GM21737 (cell line): ENCODE results near the gene KCNA10.

Experiments used
- ATAC-seq: cut with Tn5 transposase; IDR thresholded peaks from one replicate; pipeline ENCODE4 v1.9.1; 2021; ENCODE audit warnings: mild to moderate bottlenecking, moderate library complexity; ENCODE audit not compliant: unreplicated experiment

KCNA10 gene

DNA sequence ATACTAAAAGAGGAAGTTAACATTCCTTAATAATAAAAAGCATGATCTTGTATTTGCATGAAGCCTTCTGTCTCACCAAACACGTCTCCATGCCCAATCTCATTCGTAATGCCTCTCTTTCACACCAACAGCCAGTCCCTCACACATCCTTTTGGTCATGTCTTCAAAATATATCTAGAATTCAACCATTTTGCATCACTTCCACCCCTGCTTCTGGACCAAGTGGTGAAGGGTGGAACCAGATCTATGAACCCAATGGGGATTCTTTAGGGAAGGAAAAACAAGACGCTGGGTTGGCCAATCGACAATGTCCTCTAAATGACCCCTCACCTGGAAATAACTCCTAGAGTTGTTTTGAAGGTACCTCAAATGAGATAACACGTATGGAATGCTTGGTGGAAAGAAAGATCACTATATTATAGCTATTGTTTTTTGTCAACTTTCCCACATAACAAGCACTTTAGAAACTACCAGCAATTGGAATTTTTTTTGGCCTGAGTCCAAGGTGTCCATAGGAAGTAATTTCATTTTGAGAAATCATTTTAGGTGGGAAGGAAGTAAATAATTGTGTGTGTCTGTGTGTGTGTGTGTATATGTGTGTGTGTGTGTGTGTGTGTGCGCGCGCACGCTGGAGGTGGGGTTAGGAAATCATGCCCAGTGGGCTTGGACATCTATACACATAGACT is at the start of gene KCNA10:
Gene KCNA10 (minus strand): TSS at position 51 of the 686 bp plus-strand sequence. CDS start 388 bp downstream, outside the sequence.
- ATAC-seq = no peak

DNA sequence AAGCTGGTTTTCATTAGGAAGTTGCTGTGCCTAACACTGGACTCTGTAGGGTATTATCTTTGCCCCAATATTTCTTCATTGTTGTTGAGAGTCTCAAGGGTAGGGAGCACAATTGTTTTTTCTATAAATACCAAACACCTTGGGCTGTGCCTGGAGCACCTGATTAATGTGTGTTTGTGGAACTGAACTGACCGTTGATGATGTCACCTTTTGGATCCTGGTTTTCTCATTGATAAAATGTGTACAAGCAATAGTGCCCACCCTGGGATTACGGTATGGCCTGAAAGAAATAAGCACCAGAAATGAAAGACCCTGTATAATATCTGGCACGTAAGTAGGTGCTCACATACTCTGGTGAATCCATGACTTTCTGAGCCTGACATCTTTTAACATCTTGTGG is 47.9 kb upstream of the KCNA10 start:
- ATAC-seq = no peak

DNA sequence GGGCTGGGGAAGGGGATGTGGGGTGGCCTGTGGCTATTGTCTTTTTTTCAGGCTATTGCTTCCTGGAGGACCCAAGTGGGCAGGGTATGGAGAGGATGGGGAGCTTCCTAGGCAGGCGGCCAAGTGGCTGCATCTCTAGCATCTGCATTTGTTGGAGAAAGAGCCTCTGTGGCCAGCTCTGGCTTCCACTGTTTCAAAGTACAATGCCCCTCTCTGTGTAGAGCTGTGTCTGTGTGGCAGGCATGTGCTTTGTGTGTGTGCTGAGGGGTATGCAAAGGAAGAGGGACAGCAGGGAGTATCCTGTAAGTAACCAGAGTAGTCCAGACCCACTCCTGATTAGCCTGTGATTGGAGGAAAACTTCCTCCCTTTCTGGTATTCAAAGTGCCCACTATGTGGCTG is 46.6 kb upstream of the KCNA10 start:
- no peak for ATAC-seq

DNA sequence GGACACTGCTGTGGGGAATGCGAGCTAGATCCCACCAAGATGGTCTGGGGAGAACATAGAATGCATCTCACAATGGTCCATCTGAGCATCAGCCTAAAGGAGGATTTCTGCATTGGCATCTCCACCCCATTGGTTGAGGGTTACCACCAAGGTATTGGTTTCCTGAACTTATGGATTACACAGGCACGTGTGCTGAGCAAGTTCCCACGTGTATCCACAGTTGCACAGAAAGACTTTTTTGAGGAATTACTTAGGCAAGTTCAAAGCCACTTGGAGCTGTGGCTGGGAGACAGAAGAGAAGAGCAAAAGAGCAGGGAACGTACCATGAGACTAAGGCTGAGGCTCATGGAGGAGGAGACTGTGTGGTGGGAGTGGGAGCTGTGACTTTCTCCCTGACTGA is 44.1 kb upstream of the KCNA10 start:
- no peak for ATAC-seq

DNA sequence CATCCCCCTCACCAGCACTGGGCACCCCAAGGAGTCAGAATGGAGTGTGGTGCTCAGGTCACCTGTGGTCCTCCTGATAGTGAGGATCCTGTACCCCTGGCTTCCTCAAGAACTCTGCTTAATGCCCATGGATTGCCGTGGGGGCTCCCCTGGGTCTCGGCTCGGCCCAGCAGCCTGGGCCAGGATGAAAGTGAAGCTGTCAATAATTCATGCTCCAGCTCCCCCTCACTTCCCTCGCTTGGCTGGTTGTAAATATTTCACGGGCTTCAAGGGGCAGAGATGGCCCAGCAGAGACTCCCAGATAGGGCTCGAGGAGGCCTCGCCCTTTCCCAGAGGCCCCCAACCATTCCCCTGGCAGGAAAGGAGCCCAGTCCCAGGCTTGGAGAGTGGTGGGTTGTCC is 42.6 kb upstream of the KCNA10 start:
- no peak for ATAC-seq

DNA sequence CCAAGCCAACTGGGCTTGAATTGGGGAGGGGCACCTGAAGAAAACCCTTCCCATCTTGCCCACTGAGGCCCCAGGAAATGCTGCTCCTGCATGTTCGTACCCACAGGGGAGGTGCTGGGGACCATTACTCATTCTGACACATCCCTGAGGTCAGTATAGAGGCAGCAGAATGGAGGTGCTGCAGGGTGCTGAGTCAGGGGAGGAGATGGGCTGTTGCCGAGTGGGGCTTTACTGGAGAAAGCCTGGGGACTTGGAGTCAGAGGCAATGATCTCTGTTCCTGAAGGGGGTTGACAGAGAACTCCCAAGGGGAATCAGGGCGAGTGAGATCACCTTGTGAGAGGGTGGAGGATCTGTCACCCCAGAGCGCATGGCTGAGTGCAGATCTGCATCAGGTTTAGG is 40.2 kb upstream of the KCNA10 start:
- no peak for ATAC-seq

DNA sequence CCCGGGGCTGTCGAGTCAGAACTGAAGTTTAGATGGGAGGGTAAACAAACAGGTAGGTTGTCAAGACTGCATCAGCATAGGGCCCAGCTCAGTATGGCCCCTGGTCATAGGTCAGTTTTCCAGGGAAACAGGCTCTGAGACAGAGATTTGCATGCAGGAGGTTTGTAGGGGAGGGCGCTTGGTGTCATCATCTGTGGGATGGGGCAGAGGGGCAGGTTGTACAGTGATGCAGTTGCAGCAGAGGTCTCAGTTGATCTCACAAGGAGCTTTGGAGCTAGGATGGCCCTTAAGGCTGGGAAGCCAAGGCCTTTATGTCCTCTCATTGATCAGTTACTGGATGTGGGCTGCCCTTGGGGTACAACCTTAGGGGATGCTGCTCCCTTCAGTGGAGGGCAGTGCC is 38.5 kb upstream of the KCNA10 start:
- ATAC-seq = no peak

DNA sequence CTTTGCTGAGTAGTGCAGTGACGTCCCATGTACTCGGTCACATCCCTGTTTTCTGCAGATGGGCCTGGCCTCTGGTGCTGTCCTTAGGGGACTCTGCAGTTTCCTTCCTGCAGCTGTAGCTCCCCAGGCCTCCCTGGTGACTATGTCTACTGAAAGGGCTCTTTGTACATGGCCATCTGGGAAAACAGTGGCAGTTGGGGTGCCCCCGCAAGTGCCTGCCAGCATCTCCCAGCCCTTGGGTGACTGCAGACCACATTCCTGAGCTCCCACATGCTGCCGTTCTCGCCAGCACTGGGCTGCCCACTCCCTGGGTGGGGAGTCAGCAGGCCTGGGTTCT is 37.5 kb upstream of the KCNA10 start:
- no peak for ATAC-seq

DNA sequence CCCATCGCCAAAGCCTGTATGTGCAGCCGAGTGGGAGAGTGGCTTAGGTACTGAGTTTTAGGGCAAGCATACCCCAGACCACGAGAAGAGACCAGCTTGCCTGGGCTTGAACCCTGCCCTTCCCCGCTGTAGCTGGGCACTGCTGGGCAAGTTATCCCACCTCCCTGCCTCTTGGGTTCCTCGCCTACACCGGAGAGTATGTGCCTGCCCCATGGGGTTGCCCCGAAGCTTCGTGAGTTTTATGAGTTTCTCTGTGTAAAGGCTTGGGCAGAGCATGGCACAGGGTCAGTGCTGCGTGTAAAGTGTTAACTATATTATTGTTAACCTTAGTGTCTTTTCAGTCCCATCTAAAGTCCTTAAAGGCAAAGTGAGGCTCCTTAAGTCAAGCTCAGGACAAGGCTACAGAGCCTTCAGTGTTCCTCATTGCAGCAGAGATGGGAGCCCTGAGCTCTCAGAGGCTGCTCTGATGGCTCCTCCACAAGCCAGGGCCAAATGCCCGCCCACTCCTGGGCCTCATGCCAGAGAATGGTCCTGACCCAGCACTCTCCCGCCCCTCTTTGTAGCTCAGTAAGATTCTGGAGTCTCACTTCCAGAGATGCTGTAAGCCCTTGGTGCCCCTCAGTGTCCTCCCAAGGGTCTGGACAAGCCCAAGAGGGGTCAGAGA is 37.0 kb upstream of the KCNA10 start:
- no peak for ATAC-seq

DNA sequence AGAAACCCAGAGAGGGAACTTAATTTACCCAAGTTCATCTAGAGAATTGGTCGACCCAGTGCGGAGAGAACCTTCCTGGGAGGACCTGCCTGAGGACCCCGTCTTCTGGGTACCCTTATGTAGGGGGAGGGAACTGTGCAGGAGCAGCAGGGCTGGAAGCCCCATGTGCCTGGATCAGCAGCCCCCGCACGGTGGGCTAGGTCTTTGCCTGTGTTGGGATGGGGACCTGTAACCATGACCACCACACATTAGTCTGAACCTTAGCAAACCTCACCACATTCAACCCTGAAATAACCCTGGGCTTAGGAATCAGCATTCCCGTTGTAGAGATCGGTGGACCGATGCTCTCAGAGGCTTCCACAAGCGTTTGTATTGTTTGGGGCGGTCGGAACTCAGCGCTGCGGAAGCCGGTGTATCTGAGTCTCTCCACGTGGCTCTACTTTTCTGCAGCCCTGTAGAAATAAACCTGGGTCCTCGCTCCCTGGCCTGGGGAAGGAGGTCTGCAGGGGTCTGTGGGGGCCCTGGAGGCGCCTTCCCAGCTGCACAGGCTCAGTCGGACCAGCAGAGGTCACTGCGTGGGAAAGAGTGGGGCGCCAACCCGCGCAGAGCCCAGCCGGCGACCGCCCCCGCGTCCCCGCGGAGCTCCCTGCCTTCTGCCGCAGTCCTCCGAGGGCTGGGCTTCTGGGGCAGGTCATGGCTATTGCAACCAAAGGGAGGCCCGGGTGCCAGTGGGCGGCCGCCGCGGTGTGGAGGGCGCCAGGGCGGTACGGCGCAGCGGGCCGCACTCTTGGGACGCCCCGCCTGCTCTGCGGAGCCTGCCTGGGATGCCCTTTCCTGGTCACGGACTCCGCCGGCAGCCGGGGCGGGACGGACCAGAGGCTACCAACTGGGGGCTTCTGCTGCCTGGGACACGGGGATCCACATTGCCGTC is 36.2 kb upstream of the KCNA10 start:
- no peak for ATAC-seq

DNA sequence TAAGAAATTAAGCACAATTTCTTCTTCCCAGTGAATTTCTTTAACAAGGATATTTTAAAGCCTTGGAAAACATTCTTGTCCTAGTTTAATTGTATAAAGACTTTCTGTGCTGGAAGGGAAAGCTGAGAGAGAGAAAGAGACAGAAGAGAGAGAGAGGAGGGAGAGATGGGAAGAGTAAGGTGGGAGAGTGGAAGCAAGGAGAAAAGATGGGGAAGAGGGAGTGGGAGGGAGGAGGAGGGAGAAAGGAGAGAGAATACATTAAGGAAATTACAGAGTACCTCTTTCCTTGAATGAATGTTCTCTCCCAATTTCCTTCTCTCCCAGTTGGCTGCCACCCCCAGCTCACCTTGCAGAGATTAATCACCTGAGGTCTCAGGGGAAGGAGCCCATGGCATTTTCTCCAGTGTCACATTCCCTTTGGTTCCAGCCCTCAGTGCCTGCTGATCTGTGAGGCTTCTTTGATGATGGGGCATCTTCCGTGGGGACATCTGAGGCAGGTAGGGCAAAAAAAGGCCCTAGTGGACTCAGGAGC is 32.4 kb upstream of the KCNA10 start:
- ATAC-seq = no peak

DNA sequence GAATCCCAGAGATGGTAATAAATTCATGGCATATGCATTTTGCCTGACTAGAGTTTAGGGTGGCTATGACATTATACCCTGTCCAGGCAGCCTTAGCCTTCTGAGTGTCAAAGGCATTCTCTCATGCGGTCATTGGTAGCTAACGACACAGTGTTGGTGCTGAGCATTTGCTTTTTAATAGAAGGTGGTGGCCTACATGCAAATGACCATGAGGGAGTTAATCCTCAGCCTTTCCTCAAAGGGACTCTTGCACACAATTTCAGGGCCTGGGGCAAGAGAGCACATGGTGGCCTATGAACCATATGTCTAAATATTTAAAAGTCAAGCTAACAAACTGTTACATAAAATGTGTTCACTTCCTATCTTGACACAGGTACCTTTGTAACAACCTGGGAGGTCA is 30.9 kb upstream of the KCNA10 start:
- no peak for ATAC-seq

DNA sequence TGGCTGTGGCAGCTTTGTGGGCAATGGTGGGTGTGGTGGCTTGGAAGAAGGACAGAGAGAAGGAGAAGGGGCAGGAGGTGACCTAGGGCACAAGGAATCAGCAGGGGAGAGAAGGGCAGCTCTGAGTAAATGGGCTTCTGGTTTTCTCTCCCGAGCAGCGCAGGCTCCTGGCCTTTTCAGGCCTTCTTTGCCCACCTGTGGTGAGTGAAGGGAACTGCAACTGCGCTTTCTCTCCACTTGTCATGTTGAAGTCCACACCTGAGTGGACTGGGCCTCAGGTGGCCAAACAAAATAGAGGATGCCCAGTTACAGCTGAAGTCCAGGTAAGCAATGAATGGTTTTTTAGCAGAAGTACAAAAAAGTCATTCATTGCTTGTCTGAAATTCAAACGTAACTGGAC is 29.4 kb upstream of the KCNA10 start:
- no peak for ATAC-seq

DNA sequence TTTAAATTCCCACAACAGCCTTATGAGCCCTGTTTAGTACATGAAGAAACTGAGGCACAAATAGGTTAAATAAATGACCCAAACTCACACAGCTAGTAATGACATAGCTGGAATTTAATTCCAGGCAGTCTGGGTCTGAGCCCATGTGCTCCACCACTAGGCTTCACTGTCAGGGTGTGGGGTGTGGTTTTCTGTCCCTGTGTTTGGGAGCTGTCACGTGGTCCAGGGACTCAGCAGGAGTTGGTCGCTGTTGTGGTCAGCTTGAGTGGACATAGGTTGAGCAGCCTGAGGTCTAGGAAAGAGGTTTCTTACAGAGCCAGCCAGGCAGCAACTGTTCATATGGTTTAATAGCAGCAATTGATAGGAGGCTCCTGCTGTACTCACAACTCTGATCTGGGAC is 28.0 kb upstream of the KCNA10 start:
- no peak for ATAC-seq

DNA sequence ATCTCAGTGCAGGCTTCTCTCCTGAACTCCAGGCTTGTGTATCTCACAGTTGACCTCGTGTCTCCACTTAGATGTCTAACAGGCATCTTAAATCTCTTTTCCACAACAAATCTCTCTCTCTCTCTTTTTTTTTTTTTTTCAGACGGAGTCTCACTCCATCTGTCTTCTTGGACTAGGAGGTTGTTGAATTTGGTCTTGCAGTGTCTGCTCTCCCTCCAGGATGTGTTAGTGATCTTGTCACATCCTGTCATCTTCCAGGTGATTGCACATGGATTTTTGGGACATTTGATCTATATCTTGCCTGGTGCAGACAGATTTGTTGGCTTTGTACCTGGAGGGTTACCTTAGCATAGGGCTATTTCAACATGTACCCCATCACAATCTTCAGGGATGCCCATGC is 26.5 kb upstream of the KCNA10 start:
- no peak for ATAC-seq

DNA sequence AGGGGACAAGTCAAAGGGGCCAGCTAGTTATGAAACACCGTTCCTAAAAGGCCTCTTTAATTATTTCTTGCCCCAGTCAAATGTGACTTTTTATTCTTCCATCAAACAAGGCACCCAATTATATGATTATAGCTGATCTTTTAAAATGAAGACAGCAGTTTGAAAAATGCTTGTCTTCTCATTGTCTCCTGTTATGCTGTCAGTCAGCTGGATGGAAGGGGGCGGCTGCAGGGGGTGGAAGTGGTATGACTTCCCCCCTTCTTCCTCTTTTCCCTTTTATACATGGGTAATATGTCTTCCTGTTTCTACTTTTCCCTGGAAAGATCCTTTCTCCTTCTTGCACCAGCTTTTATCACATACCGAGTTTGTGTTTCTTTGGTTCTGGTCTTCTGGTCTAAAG is 25.8 kb upstream of the KCNA10 start:
- no peak for ATAC-seq

DNA sequence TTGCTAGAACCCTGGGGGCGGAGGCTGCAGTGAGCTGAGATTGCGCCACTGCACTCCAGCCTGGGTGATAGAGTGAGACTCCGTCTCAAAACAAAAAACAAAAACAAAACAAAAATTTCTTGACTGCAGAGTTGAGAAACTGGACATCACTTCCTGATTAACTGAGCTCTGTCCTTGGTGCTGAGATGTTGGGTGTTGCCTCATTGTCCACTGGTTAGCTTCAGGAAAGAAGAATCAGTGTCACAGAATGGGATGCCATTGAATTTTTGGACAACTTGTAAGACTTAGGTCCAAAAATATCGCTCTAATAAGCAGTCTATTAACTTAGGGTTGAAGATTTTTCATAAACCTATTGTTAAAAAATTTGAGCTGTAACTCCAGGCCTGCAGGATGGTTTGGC is 23.8 kb upstream of the KCNA10 start:
- ATAC-seq = no peak

DNA sequence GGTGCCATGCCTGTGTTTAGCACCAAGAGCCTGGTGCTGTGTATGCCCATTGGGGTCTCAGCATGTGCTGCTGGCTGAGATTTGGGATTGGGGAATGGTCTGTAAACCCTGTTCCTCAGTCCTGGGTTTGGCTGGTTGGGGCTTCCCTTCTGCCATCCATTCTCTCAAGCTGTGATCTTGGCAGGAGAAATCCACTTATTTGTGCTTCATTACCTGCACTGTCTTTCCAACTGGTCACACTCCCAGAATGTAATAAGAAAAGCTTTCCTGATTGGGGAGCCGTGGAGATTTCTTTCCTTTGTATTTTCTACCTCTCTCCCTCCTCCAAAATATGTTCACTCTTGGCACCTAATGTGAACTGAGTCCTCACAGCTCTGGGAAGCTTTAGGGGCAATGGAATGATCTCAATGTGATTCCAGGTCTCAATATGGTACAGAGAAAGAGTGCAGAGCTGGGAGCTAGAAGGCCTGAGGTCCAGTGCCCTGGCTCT is 23.0 kb upstream of the KCNA10 start:
- no peak for ATAC-seq

DNA sequence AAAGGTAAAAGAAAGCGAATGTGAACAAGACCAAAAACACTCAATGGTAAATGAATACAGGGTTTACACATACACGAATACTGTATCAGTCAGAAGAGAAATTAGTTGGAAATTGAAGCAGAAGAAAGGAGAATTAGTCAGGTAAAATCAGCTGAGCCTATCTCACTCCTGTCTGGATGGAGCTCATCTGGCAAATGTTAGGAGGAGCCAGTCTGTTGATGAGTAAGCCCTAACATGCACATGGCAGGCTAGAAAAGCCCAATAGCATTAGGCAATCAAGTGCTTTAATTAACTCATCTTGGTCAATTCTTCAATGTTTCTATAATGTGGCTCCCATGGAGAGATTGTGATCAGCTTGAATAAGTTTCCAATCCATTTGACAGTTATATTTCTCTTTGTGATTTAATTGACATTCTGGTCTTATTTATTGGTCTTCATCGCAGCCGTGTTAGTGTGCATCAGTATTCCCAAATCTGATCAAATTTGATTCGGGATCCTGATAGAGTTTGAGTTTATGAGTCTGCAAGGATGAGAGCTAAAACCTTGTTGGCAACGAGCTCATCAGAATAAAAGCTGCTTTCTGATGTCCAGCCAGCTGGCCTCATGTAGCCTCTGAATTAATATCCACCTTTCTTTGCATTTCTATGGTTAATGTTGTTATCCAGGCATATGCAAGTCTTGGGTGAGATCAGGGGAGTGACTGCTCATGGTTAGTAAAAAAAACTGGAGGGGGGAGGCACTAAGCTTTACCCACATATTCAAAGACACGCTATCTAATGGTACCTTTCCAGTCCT is 22.1 kb upstream of the KCNA10 start:
- no peak for ATAC-seq

DNA sequence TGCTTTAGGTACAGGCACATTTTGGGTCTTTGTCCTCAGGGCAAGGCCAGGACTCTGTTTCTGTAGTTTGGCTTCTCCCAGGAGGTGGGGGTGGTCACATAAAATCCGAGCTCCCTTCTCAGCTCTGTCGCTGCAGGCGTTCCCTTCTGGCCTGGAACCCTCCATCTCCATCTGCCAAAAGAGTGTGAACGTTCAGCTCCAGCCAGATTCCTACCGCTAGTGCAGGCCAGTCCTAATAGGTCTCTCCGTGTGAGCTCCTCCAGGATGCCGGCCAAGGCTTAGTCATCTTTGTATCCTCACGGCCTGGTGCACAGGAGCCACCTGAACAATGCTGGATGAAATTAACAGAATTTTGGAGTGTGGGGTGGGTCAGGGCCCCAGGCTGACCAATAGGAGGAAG is 19.9 kb upstream of the KCNA10 start:
- no peak for ATAC-seq

DNA sequence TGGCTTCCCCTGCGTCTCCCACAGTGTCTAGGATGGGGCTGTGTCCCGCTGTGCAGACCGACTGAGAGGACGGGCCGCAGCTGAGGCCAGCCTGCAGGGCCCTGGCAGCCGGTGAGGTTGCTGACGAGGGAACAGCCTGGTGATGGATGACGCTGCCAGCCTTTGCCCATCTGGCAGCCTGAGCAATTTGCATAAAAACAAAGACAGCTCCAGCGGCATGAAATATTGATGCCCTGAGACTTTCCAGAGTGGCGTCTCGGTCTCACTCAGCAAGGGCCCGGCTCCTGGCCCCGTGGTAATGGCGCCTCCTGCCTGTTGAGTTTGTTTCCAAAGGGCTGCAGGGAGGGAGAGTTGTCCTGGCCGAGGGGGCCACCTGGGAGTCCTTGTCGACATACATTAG is 19.1 kb upstream of the KCNA10 start:
- no peak for ATAC-seq
